ENCODE data around the gene TMTC4. TPM values are rescaled to one million over a fixed set of nuclear protein-coding genes. Genes with fewer than 3 reads are reported as not detected.
"Not testable (repeated sequence)": the region's sequence is repeated elsewhere in the genome, so short reads cannot be mapped to it uniquely, and the experiment has no call there.

The TMTC4 gene
- total RNA-seq, 4 donors from 2014 or later, result 5.9 to 36.1 (median 14.5) TPM

DNA sequence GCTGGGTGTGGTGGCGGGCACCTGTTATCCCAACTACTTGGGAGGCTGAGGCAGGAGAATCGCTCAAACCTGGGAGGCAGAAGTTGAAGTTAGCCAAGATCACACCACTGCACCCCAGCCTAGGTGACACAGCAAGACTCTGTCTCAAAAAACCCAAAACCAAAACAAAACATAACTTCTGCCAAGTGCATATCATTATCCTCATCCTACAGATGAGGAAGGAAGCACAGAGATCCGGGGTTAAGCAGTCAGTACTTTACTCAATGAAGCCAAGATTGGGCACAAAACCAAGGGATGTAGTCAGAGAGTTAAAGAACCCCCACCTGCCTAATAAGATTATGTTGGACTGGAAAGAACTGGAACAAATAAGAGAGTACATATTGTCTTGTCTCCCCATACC is 5.5 kb upstream of the TMTC4 start:
- no peaks in the 10 kb centered on the region for H3K27me3 ChIP-seq
- H3K4me1 ChIP-seq, result no peaks in the 10 kb centered on the region
- H3K36me3 ChIP-seq, result no peaks in the 10 kb centered on the region
- TF ChIP-seq, protein P1, sequence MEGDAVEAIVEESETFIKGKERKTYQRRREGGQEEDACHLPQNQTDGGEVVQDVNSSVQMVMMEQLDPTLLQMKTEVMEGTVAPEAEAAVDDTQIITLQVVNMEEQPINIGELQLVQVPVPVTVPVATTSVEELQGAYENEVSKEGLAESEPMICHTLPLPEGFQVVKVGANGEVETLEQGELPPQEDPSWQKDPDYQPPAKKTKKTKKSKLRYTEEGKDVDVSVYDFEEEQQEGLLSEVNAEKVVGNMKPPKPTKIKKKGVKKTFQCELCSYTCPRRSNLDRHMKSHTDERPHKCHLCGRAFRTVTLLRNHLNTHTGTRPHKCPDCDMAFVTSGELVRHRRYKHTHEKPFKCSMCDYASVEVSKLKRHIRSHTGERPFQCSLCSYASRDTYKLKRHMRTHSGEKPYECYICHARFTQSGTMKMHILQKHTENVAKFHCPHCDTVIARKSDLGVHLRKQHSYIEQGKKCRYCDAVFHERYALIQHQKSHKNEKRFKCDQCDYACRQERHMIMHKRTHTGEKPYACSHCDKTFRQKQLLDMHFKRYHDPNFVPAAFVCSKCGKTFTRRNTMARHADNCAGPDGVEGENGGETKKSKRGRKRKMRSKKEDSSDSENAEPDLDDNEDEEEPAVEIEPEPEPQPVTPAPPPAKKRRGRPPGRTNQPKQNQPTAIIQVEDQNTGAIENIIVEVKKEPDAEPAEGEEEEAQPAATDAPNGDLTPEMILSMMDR (IDR thresholded peaks at IDR 0.05), result no peak
- TF ChIP-seq POLR2A (IDR thresholded peaks at IDR 0.05), result no peak
- intact Hi-C loops (cut with DNase I; ENCODE audit: low total_unique reads), result no loop called here
- no peak overlapping the region for H3K4me3 ChIP-seq
- H3K9me3 ChIP-seq, result no peaks in the 10 kb centered on the region
- no peak overlapping the region for H3K27ac ChIP-seq
- no peak for DNase-seq

GRCh38 chr13:100677128-100677527 is 2.5 kb upstream of the TMTC4 start:
- H3K36me3 ChIP-seq; DNase-seq; H3K27ac ChIP-seq; H3K27me3 ChIP-seq; H3K4me1 ChIP-seq; H3K4me3 ChIP-seq; H3K9me3 ChIP-seq; intact Hi-C loops (cut with DNase I; ENCODE audit: low total_unique reads): not testable (repeated sequence)

- DNase-seq, result no peak
- H3K27ac ChIP-seq, result peak overlapping the region; percentile 84 to 86
Measured at GRCh38 chr13:100675661-100676129, 1.1 kb upstream of the TMTC4 start.

DNA sequence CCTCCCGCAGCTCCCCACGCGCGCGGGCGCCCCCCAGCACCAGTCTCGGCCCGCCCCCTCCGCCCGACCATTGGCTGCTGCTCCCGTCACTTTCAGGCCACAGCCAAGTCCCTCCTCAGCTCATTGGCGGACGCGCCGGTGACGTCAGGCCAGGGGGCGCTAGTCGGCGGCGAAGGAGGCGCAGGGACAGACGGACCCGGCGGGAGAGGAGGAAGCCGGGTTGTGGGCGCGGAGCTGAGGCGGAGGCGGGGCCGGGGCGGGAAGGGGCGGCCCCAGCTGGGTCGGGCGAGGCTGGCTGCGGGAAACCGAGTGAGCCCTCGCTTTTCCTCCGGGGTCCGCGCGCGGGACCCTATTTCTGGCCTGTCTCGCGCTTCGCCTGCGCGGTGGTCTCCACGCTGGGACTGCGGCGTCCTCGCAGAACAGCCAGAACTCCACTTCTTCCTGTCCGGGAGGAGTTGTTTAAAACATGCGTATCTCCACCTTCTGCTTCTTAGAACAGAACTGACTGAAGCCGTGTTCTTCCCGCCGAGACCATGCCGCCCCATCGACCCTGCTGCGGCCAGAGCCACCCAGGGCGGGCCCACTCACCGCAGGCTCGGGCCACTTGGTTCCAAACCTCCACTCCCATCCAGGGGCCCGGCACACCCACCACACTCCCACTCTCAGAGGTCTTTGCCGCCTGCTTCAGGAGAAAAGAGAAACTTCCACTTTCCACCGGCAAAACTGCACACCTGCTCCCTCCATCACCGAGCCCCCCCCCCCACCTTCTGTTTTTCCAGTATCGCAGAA is 471 bp upstream of the TMTC4 start:
- peak; percentile 99 to 100 for DNase-seq
- intact Hi-C loops (cut with DNase I; ENCODE audit: low total_unique reads), result no loop called here
- Histone ChIP-seq H3K9me3 (no peaks in the 10 kb centered on the region), H3K27me3 (no peaks in the 10 kb centered on the region), H3K4me1 (no peaks in the 10 kb centered on the region), H3K27ac (peak overlapping the region; percentile 84 to 86), H3K4me3 (peak overlapping the region; percentile 60 to 88), H3K36me3 (no peaks in the 10 kb centered on the region)
- TF ChIP-seq, protein P1 (IDR thresholded peaks at IDR 0.05), result peak; percentile 15 to 47 (median 34)
- peak; percentile 45 to 85 for TF ChIP-seq POLR2A (IDR thresholded peaks at IDR 0.05)

More at GRCh38 chr13:100675661-100676129, 1.1 kb upstream of the TMTC4 start:
- TF ChIP-seq POLR2A (IDR thresholded peaks at IDR 0.05), result no peak
- TF ChIP-seq, protein P1 (IDR thresholded peaks at IDR 0.05), result no peak
- Histone ChIP-seq H3K4me3 (peak overlapping the region; percentile 60 to 88), H3K4me1 (no peaks in the 10 kb centered on the region), H3K27me3 (no peaks in the 10 kb centered on the region), H3K36me3 (no peaks in the 10 kb centered on the region), H3K9me3 (no peaks in the 10 kb centered on the region)
- intact Hi-C loops (cut with DNase I; ENCODE audit: low total_unique reads), result no loop called here

DNA sequence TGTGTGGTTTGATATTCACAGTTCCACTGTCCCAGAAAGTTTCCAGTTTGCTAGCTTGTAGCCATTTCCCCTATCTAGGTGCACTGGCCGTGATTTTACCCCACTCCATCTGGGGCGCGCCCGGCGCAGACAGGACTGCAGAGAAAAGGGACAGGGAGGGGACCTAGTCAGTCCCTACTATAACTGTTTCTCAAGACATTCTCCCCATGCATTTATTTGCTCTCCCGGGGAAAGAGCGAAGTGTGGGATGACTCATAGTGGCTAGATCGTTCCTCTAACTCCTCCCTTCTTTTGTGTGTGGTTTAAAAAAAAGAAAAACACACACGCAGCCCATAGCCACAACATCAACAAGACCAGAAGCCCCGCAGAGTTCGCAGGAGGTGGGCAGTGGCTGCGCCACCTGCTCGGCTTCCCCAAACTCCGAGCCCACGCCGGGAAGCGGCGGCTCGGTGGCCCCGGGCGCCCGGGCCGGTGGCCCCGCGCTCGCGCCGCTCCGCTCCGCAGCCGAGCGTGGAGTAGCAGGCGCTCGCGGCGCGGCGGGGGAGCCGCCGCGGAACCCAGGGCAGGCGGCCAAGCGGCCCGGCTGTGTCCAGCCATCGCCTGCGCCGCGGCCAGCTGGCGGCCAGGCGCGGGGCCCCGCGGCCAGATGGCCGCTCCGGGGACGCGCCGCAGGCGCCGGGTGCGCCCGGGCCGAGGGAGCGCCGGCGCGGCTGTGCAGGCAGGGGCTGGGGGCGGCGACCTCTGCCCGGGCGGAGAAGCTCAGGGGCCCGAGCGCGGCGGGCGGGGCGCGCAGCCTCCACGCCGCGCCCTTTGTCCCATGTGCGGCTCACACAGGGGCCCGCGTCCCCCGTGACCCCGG is 653 bp downstream of the TMTC4 start:
- Histone ChIP-seq H3K4me1 (no peaks in the 10 kb centered on the region), H3K4me3 (peak overlapping the region; percentile 60 to 88), H3K9me3 (no peaks in the 10 kb centered on the region), H3K27me3 (no peaks in the 10 kb centered on the region), H3K36me3 (no peaks in the 10 kb centered on the region), H3K27ac (peak overlapping the region; percentile 84 to 86)
- TF ChIP-seq, protein P1 (IDR thresholded peaks at IDR 0.05), result no peak
- peak; percentile 18 to 30 for TF ChIP-seq POLR2A (IDR thresholded peaks at IDR 0.05)
- peak; percentile 67 for DNase-seq
- intact Hi-C loops (cut with DNase I; ENCODE audit: low total_unique reads), result no loop called here
